GM13976 (cell line): ENCODE measurements around the gene PPP1CC.
"Not testable (repeated sequence)": the region's sequence is repeated elsewhere in the genome, so short reads cannot be mapped to it uniquely, and the experiment has no call there.

ENCODE experiments used
- DNase-seq: peaks from one replicate; pipeline ENCODE4 v3.0.0; 2012; ENCODE audit warnings: low spot score
- CTCF ChIP-seq: IDR thresholded peaks from 2 replicates; pipeline ENCODE4 v1.5.1; 2012; ENCODE audit warnings: borderline replicate concordance, mild to moderate bottlenecking; ENCODE audit not compliant: insufficient read depth; ENCODE audit errors: extremely low read depth, missing control alignments, control extremely low read depth
- in situ Hi-C: fragments of 300-500 bp; cut with MboI; formaldehyde crosslinking; loops from one replicate; pipeline ENCODE4 v1.12.0; 2022; ENCODE audit warnings: low sequenced_read_pairs, mixed read lengths, inconsistent platforms; ENCODE audit not compliant: unreplicated experiment

PPP1CC gene

GRCh38 chr12:110768960-110769359 is 26.3 kb upstream of the PPP1CC start:
- no peak for DNase-seq
- in situ Hi-C loops: no loop called here

GRCh38 chr12:110767863-110768262 is 25.2 kb upstream of the PPP1CC start:
- DNase-seq: no peak
- in situ Hi-C loops: no loop called here
- no peak for TF ChIP-seq CTCF

More at GRCh38 chr12:110768960-110769359, 26.3 kb upstream of the PPP1CC start:
- no peak for TF ChIP-seq CTCF

- TF ChIP-seq CTCF: no peak
- in situ Hi-C loops: no loop called here
- no peak for DNase-seq
These were observed 23.8 kb upstream of the PPP1CC start for GRCh38 chr12:110766311-110767154.

- in situ Hi-C loops, DNase-seq: not testable (repeated sequence)
These were observed 22.9 kb upstream of the PPP1CC start for GRCh38 chr12:110765572-110765971.

GRCh38 chr12:110765111-110765510 is 22.4 kb upstream of the PPP1CC start:
- no peak for TF ChIP-seq CTCF
- in situ Hi-C loops: no loop called here
- DNase-seq: no peak

- in situ Hi-C loops: no loop called here
- no peak for TF ChIP-seq CTCF
- no peak for DNase-seq
These were observed 20.9 kb upstream of the PPP1CC start for GRCh38 chr12:110763583-110763982.

- no peak for TF ChIP-seq CTCF
- no peak for DNase-seq
- in situ Hi-C loops: no loop called here
These were observed 20.2 kb upstream of the PPP1CC start for GRCh38 chr12:110762891-110763290.
